Natural killer cell (primary cell): ENCODE results near the gene MRGPRG. TPM values are rescaled to one million over a fixed set of nuclear protein-coding genes. Genes with fewer than 3 reads are reported as not detected.

Experiments
- ATAC-seq, 3 donors: fragments of 150-1000 bp in 2 of 3; fragments of 200-7000 bp in 1 of 3; cut with Tn5 transposase; 1 replicate in 1 of 3; 2 replicates in 2 of 3; pipeline ENCODE4 v1.10.0; 2021; ENCODE audit warnings: mild to moderate bottlenecking in 2 of 3, moderate library complexity in 2 of 3
- DNase-seq, 2 donors: peaks; one replicate each; pipeline versions ENCODE4 v3.0.0 to v3.0.0-alpha.2; 2013 to 2021; ENCODE audit warnings: mixed read lengths in 1 of 2
- H3K27ac ChIP-seq: one replicate; pipeline ENCODE4 v1.5.1; 2013; ENCODE audit warnings: mild to moderate bottlenecking, low read length
- H3K27me3 ChIP-seq: one replicate; pipeline ENCODE4 v1.6.1; 2013; ENCODE audit warnings: low read length; ENCODE audit not compliant: control insufficient read depth, insufficient read depth
- H3K36me3 ChIP-seq: one replicate; pipeline ENCODE4 v1.6.1; 2013; ENCODE audit warnings: low read length; ENCODE audit not compliant: control insufficient read depth, insufficient read depth
- H3K4me1 ChIP-seq: one replicate; pipeline ENCODE4 v1.6.1; 2013; ENCODE audit warnings: low read length; ENCODE audit not compliant: control insufficient read depth, insufficient read depth
- H3K4me3 ChIP-seq: one replicate; pipeline ENCODE4 v1.5.1; 2013; ENCODE audit warnings: low read length
- H3K9me3 ChIP-seq: one replicate; pipeline ENCODE4 v1.6.1; 2013; ENCODE audit warnings: low read length; ENCODE audit not compliant: control insufficient read depth, insufficient read depth
- H3K27ac Mint-ChIP-seq, 2 donors: one replicate each; pipeline ENCODE4 v1.8.0; 2022; ENCODE audit warnings: mild to moderate bottlenecking in 2 of 2, mixed read lengths in 2 of 2, moderate library complexity in 1 of 2
- H3K27me3 Mint-ChIP-seq, 2 donors: one replicate each; pipeline ENCODE4 v1.8.0; 2022; ENCODE audit warnings: low read depth in 2 of 2, mixed read lengths in 2 of 2
- H3K36me3 Mint-ChIP-seq: one replicate; pipeline ENCODE4 v1.8.0; 2022; ENCODE audit warnings: mixed read lengths
- H3K4me1 Mint-ChIP-seq, 2 donors: one replicate each; pipeline ENCODE4 v1.8.0; 2022; ENCODE audit warnings: mixed read lengths in 2 of 2
- H3K4me3 Mint-ChIP-seq: one replicate; pipeline ENCODE4 v1.8.0; 2022; ENCODE audit warnings: mild to moderate bottlenecking, moderate library complexity, mixed read lengths
- H3K9me3 Mint-ChIP-seq, 2 donors: one replicate each; pipeline ENCODE4 v1.8.0; 2022; ENCODE audit warnings: mixed read lengths in 2 of 2
- WGBS: methylation state at CpG from one replicate; pipeline ENCODE4 v1.1.7; 2013; ENCODE audit warnings: missing lambda C conversion rate; ENCODE audit not compliant: insufficient coverage; 5-methylcytosine and 5-hydroxymethylcytosine counted together
- intact Hi-C: fragments of 100-400 bp; cut with micrococcal nuclease; formaldehyde crosslinking; loops from one replicate; pipeline ENCODE4 v1.14.2; 2022
- total RNA-seq, 4 donors: library from RNA; stranded (reverse); fragments of 120-200 nt in 1 of 4; gene quantifications; one replicate each; pipeline versions ENCODE4 v1.2.3 to v1.2.4, GENCODE V29; 2013 to 2022
- TF ChIP-seq, protein P1 (sequence below): fragments of 200-600 bp; IDR thresholded peaks from one replicate; pipeline ENCODE4 v1.8.0; 2022; ENCODE audit warnings: antibody characterized with exemption

Gene MRGPRG
- total RNA-seq, 3 donors from 2014 or later (not counting 1 experiment from before 2014, with no cell fraction given), result not detected

DNA sequence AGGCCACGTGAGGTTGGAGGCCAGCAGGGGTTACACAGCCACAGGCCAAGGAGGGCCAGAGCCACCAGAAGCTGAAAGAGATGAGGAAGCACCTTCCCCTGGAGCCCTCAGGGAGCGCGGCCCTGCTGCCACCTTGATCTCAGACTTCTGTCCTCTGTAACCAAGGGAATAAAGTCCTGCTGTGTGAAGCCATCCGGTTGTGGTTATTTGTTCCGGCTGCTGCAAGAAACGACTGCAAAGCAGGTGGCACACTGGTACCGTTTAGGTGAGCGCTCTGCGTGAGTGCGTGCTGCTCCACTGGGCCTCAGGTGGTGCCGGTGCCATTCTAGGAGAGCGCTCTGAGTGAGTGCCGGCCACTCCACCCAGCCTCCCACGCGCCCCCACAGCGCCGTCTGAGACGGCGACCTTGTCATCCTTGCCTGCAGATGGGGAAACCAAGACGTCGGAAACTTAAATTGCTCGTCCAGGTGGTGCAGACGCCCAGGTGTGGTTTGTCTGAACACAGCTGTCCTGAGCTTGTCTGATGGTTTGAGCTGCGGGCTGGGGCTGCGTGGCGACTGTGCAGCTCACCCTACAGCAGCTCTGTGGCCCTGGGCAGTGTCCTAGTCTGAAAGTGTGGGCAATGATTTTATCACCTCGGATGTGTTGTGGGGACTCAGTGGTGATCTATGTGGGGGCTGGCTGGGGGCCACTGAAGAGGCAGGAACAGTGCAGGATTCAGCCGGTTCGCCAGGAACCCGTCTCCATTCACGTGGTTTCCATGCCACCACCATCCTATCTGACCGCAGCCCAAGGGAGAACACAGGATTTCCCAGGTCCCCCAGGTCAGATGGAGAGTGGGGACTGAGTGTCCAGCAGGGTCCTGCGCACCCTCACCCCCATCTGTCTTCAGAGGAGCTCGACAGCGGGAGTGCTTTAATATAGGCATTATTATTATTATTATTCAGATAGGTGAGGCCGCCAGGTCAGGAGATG is 4.6 kb upstream of the MRGPRG start:
- Histone ChIP-seq H3K4me3 (no peak overlapping the region), H3K9me3 (no peaks in the 10 kb centered on the region), H3K27me3 (no peaks in the 10 kb centered on the region), H3K36me3 (no peaks in the 10 kb centered on the region), H3K4me1 (peaks cover 15% of the 10 kb centered on the region), H3K27ac (no peak overlapping the region)
- Mint-ChIP-seq H3K9me3 (no peaks in the 10 kb centered on the region), H3K27me3 (peaks cover 0 to 8% of the 10 kb centered on the region in 2 donors), H3K36me3 (no peaks in the 10 kb centered on the region), H3K4me3 (no peak overlapping the region), H3K27ac (no peak overlapping the region), H3K4me1 (peaks cover 0 to 11% of the 10 kb centered on the region in 2 donors)
- intact Hi-C loops, result no loop called here
- 56% methylated on average over 36 of the region's 36 CpGs for WGBS
- ATAC-seq (peak in 1 of 3 donors; percentile 10), DNase-seq (peak in 1 of 2 donors; percentile 25)
- TF ChIP-seq, protein P1, sequence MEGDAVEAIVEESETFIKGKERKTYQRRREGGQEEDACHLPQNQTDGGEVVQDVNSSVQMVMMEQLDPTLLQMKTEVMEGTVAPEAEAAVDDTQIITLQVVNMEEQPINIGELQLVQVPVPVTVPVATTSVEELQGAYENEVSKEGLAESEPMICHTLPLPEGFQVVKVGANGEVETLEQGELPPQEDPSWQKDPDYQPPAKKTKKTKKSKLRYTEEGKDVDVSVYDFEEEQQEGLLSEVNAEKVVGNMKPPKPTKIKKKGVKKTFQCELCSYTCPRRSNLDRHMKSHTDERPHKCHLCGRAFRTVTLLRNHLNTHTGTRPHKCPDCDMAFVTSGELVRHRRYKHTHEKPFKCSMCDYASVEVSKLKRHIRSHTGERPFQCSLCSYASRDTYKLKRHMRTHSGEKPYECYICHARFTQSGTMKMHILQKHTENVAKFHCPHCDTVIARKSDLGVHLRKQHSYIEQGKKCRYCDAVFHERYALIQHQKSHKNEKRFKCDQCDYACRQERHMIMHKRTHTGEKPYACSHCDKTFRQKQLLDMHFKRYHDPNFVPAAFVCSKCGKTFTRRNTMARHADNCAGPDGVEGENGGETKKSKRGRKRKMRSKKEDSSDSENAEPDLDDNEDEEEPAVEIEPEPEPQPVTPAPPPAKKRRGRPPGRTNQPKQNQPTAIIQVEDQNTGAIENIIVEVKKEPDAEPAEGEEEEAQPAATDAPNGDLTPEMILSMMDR, result no peak

DNA sequence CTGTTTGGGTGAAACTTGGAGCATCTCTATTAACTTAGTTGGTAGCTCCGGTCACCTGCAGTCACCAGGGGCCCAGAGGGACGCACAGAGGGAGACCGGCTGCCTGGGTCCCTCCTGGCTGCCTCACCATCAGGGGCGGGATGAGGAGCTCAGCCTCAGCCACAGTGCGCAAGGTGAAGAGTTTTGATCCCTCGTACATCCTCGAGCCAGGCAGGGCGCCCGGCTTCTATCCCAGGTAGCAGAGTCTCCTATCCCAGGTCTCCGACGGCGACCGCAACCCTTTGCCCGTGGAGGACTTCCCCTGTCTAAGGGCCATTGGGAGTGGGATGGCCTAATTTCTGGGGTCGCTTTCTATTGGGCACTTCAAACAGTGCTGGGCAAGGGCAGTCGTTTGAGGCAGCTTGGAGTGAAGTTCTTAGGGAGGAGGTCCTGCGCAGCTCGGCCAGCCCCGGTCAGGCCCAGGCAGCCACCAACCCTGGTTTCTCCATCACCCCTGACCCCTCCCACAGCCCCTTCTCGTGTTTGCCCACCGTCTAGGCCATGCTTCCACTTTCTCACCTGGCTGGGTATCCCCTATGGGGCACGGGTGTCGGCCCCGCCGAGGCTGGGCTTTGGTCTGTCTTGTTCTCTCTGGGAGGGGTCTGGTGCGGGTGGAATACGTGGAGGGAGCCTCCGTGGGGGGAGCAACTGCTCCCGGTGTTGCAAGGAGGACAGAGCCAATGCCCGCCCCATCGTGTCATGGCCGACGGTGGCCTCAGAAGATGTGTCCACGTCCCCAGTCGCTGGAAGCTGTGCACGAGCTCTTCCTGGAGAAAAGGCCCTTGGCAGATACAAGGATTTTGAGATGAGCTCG is 3.6 kb upstream of the MRGPRG start:
- DNase-seq, result peak in 1 of 2 donors; percentile 14

DNA sequence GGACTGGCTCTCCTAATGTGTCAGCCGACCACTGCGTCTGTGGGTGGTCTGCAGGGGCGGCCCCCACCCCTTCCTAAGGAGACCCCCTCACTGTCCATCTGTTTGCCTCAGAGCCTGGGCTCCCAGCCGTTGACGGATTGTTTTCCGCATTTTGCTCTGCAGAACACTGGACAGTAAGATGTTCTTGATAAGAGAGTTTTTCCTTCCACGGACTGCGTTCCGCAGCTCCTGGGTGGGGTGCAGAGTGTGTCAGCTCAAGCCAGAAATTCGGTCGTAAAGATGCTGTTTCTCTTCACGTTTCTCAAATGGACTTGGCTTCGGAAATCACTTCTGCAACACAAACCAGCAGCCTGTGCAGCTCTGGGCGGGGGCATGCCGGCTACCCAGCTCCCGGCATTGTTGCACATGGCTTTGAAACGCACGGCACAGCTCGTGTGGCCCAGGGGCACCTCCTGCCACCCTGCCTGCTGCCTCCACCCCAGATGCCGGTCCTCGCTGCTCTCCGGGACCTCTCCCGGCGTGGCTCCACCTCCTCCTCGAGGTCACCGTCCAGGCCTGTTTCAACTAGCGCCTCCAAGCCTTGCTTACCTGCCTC is 2.9 kb upstream of the MRGPRG start:
- Histone ChIP-seq H3K9me3 (no peaks in the 10 kb centered on the region), H3K36me3 (no peaks in the 10 kb centered on the region), H3K4me1 (peaks cover 24% of the 10 kb centered on the region), H3K27ac (no peak overlapping the region), H3K4me3 (no peak overlapping the region), H3K27me3 (no peaks in the 10 kb centered on the region)
- intact Hi-C loops, result no loop called here
- DNase-seq (peak in 1 of 2 donors; percentile 11), ATAC-seq (no peak)
- H3K9me3 Mint-ChIP-seq, result no peaks in the 10 kb centered on the region
- H3K27ac Mint-ChIP-seq, result no peak overlapping the region
- peaks cover 0 to 18% of the 10 kb centered on the region in 2 donors for H3K27me3 Mint-ChIP-seq
- H3K36me3 Mint-ChIP-seq, result no peaks in the 10 kb centered on the region
- WGBS, result 92% methylated on average over 27 of the region's 27 CpGs
- H3K4me1 Mint-ChIP-seq, result peaks cover 7 to 19% of the 10 kb centered on the region in 2 donors
- TF ChIP-seq, protein P1, result no peak
- H3K4me3 Mint-ChIP-seq, result no peak overlapping the region

More for the DNA sequence above, 3.6 kb upstream of the MRGPRG start:
- ATAC-seq, result no peak
- H3K4me3 ChIP-seq, result no peak overlapping the region
- WGBS, result 88% methylated on average over 37 of the region's 37 CpGs
- TF ChIP-seq, protein P1, result no peak
- no peaks in the 10 kb centered on the region for H3K9me3 Mint-ChIP-seq
- intact Hi-C loops, result no loop called here
- H3K27me3 Mint-ChIP-seq, result peaks cover 0 to 11% of the 10 kb centered on the region in 2 donors
- H3K4me3 Mint-ChIP-seq, result no peak overlapping the region
- H3K9me3 ChIP-seq, result no peaks in the 10 kb centered on the region
- no peaks in the 10 kb centered on the region for H3K27me3 ChIP-seq
- H3K27ac ChIP-seq, result no peak overlapping the region
- H3K36me3 ChIP-seq, result no peaks in the 10 kb centered on the region
- no peaks in the 10 kb centered on the region for H3K36me3 Mint-ChIP-seq
- peaks cover 0 to 11% of the 10 kb centered on the region in 2 donors for H3K4me1 Mint-ChIP-seq
- H3K4me1 ChIP-seq, result peaks cover 18% of the 10 kb centered on the region
- no peak overlapping the region for H3K27ac Mint-ChIP-seq
